ENCODE measurements around the gene INPP1.
A peak's percentile ranks its signal among the peaks of the same experiment; 100 is the strongest.

INPP1 gene

DNA sequence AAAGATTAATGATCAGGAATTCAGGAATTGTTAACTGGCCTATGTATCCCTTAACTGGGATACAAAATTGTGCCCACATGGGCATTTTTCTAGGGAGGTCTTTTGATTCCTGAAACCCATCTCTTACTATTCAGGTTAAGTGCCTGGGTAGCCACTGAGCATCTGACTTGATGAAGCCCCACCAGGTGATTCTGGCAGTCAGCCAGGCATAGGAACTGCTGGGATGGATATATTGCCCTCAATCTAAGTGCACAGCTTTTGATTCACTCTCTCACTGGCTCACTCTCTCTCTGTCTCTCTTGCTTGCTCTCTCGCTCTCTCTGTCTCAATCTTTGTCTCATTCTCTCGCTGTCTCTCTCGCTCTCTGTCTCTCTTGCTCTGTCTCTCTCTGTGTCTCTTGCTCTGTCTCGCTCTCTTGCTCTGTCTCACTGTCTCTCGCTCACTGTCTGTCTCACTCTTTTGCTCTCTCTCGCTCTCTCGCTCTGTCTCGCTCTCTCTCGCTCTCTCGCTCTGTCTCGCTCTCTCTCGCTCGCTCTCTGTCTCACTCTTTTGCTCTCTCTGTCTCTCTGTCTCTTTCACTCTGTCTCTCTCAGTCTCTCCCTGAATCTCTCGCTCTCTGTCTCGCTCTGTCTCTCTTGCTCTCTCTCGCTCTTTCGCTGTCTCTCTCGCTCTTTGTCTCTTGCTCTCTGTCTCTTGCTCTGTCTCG, 22.3 kb downstream of the INPP1 start:
- no peak for DNase-seq

DNA sequence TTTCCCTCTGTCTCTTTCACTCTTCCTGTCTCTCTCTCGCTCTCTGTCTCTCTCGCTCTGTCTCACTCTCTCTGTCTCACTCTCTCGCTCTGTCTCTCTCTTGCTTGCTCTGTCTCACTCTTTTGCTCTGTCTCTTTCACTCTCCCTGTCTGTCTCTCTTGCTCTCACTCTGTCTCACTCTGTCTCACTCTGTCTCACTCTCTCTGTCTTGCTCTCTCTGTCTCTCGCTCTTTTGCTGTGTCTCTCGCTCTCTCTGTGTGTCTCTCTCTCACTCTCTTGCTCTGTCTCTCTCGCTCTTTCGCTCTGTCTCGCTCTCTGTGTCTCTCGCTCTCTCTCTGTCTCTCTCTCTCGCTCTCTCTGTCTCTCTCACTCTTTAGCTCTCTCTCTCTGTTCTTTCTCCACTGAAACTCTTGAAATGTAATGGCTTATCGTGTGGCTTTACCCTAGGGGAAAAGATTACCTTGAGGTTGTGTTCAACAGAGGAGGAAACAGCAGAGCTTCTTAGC, 22.9 kb downstream of the INPP1 start:
- DNase-seq: no peak

- DNase-seq: no peak
These were observed 23.7 kb downstream of the INPP1 start for GRCh38 chr2:190367091-190367490.

DNA sequence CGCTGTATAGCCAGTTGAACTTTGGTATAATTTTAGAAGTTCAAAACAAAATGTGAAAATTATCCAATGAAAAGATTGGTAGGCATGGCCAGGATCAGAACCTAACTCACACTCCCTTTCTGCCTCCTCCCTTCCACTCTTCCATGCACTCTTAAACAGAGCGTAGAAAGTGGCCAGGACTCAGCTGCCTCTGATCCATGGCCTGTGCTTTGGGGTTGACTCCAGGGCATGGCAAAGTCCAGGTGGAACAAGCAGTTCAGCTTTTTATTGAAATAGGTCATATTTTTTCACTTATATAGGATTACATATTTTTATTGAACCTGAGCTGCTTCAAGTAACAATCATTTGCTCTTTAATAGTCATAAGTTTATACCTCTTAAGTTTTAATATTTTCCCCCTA, 26.2 kb downstream of the INPP1 start:
- no peak for DNase-seq

- DNase-seq: no peak
These were observed 32.7 kb downstream of the INPP1 start for GRCh38 chr2:190376083-190376482.

DNA sequence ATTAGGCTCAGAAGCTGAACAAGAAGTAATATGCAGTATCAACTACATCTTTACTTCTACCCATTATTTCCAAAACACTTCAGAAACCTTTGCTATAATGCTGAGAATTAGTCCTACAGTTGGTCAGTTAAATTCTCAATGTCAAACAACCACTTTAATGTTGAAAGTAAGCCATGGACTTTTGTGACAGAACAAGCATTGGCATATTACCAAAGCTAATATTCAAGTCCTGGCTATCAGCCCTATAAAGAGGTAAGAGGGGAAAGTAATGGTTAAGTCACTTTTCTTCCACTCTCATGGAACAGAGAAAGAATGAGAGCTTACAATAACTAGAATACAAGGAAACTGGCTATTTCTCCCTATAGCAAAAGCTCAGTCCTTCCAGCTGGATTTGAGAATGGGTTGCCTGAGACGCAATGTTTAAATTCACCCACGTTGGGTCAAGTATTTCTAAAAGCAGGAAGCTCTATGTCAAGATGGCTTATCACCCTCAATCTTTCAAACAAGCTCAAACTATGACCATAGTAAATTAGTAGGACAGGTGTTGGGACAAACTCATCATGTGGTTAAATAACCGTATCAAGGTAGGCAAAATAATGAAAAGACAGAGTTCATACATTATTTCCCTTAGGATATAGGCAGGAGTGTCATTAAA, 33.3 kb downstream of the INPP1 start:
- no peak for DNase-seq

- DNase-seq: no peak
These were observed 35.5 kb downstream of the INPP1 start for GRCh38 chr2:190378880-190379237.

- DNase-seq: no peak
These were observed 36.0 kb downstream of the INPP1 start for GRCh38 chr2:190379249-190379964.

GRCh38 chr2:190380962-190381412, 37.6 kb downstream of the INPP1 start:
- no peak for DNase-seq

GRCh38 chr2:190382851-190383250, 39.5 kb downstream of the INPP1 start:
- no peak for DNase-seq

DNA sequence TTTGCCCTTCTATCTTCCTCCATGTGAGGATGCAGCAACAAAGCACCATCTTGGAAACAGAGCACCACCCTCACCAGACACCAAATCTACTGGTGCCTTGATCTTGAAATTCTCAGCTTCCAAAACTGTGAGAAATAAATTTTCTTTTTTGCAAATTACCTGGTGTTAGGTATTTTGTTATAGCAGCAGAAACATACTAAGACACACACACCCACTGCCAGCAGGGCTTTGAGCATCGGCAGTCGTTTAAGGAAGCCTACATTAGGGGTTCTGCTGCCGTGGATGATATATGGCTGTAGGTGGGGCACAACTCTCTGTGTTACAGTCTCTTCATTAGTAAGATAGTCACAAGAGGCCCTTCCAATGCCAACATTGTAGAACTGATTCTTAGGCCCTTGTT, 44.0 kb downstream of the INPP1 start:
- no peak for DNase-seq

DNA sequence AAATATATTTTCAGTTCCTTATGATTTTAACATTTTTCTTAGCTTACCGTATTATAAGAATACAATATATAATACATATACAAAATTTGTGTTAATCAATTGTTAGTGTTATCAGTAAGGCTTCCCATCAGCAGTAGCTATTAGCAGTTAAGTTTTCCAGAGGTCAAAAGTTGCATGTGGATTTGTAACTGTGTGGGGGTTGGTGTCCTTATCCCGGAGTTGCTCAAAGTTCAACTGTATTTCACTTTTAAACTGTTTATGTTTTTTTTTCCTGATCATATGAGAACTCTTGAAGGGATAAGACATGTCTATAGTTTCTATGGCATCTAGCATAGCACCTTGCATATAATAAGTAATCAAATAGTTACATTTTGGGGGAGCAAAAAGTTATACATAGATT, 52.9 kb downstream of the INPP1 start:
- no peak for DNase-seq

DNA sequence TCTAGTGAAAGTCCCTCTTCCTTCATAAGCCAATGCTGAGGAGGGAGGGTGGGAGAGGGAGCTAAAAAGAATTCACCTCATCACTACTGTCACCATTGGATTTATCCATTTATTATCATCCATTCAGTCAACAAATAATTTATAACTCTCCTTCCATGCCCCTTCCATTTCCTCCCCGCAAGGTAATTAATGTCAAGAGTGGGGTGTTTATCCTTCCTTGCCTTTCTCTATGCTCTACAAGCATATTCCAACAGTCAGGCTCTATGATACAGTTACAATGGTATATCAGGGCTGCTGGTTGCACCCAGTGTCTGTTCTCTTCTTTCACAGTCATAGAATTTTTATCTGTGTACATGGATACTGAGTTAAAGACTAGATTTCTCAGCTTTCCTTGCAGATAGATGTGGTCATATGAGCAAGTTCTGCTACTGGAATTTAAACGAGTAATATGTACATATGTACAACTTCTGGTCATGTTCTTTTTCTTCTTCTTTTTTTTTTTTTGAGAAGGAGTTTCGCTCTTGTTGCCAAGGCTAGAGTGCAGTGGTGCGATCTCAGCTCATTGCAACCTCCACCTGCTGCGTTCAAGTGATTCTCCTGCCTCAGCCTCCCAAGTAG, 59.7 kb downstream of the INPP1 start:
- no peak for DNase-seq

GRCh38 chr2:190404487-190404886, 61.1 kb downstream of the INPP1 start:
- DNase-seq: no peak

- no peak for DNase-seq
These were observed 61.7 kb downstream of the INPP1 start for GRCh38 chr2:190405070-190405469.

DNA sequence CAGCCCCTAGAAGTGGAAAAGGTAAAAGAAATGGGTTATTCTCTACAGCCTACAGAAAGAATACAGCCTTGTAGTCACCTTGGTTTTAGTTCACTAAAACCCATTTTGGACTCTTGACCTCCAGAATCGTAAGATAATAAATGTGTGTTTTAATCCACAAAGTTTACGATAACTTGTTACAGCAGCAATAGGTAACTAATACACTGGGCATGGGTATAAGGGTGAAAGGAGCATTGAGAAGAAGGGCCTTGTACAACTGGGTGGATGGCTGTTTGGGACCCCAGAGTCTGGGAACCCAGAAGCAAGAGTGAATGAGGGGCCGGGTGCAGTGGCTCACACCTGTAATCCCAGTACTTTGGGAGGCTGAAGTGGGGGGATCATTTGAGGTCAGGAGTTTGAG, 62.6 kb downstream of the INPP1 start:
- DNase-seq: no peak

- no peak for DNase-seq
These were observed 63.4 kb downstream of the INPP1 start for GRCh38 chr2:190406805-190407204.

GRCh38 chr2:190407246-190407661, 63.9 kb downstream of the INPP1 start:
- no peak for DNase-seq

DNA sequence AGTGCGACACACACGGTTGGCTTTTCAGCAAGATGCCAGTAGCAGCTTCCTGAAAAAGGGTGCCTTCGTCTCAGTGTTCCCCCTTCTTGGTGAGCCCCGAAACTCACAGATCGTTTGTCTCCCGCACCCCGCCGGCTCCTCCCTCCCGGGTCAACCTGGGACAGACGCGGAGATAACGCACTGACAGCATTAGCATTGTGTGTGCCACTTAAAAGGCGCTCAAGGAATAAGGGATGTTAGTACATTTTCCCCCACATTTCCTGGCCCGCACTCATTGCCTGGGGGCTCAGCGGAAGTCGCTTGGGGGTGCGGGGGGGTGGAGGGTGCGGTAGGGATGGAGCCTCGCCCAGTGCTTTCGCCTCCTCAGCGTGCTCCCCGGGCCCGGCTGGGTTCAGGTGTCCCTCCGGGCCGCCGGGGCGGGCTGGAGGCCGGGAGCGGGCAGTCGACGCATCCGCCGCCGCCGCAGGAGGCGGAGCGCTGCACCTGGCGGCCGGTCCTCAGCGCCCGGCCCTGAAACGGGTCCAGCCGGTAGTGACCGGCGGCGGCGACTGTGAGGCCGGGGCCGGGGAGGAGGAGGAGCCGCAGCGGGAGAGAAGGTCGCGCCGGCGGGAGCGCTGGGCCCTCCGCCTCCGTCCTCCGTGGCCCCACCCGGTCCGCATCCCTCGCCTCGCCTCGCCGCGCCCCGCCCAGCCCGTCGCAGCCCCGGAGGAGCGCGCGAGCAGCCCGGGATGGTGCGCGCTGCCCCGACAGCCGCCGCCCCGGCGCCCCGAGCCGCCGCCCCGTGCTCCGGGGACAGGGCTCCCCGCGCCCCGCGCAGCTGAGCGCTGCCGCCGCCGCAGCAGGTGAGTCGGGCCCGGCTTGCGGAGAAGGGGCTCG, 64.5 kb downstream of the INPP1 start, which contains the start of gene MFSD6:
Gene MFSD6, plus strand, starts transcription at position 694 of the 876 bp plus-strand sequence. CDS start 27,675 bp downstream, outside the sequence.
- peak; percentile 59 for DNase-seq

- DNase-seq: peak; percentile 80
These were observed 65.3 kb downstream of the INPP1 start for GRCh38 chr2:190408538-190409271.

GRCh38 chr2:190409616-190410015, 66.2 kb downstream of the INPP1 start:
- DNase-seq: no peak

GRCh38 chr2:190410166-190410565, 66.8 kb downstream of the INPP1 start:
- DNase-seq: no peak
